Stimulated activated CD8-positive, alpha-beta memory T cell treated with anti-CD3 and anti-CD28 coated beads, Interleukin-15, amount 100 ng/mL, for 48 hours (primary cell): ENCODE data around the gene COG8.
A peak's percentile ranks its signal among the peaks of the same experiment; 100 is the strongest.
"Not testable (repeated sequence)": the region's sequence is repeated elsewhere in the genome, so short reads cannot be mapped to it uniquely, and the experiment has no call there.

Experiments used
- DNase-seq, 2 donors: peaks; one replicate each; pipeline ENCODE4 v3.0.0-alpha.2; 2020; ENCODE audit warnings: low read depth in 2 of 2

The COG8 gene, protein sequence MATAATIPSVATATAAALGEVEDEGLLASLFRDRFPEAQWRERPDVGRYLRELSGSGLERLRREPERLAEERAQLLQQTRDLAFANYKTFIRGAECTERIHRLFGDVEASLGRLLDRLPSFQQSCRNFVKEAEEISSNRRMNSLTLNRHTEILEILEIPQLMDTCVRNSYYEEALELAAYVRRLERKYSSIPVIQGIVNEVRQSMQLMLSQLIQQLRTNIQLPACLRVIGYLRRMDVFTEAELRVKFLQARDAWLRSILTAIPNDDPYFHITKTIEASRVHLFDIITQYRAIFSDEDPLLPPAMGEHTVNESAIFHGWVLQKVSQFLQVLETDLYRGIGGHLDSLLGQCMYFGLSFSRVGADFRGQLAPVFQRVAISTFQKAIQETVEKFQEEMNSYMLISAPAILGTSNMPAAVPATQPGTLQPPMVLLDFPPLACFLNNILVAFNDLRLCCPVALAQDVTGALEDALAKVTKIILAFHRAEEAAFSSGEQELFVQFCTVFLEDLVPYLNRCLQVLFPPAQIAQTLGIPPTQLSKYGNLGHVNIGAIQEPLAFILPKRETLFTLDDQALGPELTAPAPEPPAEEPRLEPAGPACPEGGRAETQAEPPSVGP

GRCh38 chr16:69339289-69340094, at the start of gene COG8, which contains the start of gene NIP7:
Gene COG8, minus strand, starts transcription at chr16:69339564. Its CDS starts 12 bp downstream, at chr16:69339552.
Gene NIP7, plus strand, starts transcription at chr16:69339772. Its CDS starts 58 bp downstream, at chr16:69339830.
- peak; percentile 87 to 88 for DNase-seq

GRCh38 chr16:69386596-69386995, 47.2 kb upstream of the COG8 start:
- DNase-seq = no peak

GRCh38 chr16:69384974-69385373, 45.6 kb upstream of the COG8 start:
- DNase-seq = no peak

- no peak for DNase-seq
Observed at GRCh38 chr16:69382421-69382820, 43.1 kb upstream of the COG8 start.

- DNase-seq = no peak
Observed at GRCh38 chr16:69381231-69381630, 41.9 kb upstream of the COG8 start.

DNA sequence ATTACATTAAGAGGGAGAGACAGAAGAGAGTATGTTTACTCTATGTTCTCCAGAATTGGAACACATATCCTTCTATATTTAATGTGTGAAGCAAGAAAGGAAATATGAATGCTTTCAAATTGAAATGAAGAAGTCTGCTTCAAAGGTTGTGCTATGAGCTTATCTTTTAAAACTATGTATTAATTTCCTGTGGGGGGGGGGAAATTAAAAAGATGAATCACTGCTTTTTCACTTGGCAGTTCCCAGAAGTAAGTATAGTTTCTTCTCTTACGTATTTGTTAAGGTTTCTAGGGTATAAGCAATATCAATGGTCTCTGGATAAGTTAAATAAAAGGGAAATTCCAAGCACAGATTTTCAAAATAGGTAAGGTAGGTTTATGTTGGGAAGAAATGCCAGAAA, 39.4 kb upstream of the COG8 start:
- DNase-seq = no peak

DNA sequence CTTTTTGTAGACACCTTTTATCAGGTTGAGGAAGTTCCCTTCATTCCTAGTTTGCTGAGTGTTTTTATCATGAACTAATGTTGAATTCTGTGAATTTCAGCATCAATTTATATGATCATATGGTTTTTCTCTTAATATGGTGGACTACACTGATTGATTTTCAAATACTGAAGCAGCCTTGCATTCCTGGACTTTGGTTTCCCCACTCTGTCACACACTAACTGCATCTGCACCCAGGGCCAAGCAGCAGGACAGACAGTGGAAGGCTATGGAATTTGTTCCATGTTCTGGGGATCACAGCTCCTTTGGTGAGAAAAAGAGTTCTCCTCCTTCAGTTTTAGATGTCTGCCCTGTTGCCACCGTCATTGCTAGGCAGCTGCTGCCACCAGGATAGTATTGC, 38.7 kb upstream of the COG8 start:
- DNase-seq = no peak

DNA sequence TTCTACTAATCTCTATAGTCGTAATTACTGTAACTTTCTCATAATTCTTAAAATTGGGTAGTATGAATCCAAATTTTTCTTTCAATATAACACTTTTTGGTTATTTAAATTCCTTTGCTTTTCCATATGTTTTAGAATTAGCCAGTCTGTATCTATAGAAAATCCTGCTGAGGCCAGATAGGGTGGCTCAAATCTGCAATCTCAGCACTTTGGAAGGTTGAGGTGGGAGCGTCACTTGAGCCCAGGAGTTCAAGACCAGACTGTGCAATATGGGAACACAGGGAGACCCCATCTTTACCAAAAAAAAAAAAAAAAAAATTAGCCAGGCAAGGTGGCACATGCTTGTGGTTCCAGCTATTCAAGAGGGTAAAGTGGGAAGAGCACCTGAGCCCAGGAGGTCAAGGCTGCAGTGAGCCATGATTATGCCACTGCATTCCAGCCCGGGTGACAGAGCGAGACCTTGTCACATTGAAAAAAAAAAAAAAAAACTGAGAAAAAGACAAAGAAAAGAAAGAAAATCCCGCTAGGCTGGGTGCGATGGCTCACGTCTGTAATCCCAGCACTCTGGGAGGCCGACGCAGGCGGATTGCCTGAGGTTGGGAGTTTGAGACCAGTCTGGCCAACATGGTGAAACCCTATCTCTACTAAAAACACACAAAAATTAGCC, 37.2 kb upstream of the COG8 start:
- DNase-seq = no peak

GRCh38 chr16:69373019-69373418, 33.7 kb upstream of the COG8 start:
- no peak for DNase-seq

DNA sequence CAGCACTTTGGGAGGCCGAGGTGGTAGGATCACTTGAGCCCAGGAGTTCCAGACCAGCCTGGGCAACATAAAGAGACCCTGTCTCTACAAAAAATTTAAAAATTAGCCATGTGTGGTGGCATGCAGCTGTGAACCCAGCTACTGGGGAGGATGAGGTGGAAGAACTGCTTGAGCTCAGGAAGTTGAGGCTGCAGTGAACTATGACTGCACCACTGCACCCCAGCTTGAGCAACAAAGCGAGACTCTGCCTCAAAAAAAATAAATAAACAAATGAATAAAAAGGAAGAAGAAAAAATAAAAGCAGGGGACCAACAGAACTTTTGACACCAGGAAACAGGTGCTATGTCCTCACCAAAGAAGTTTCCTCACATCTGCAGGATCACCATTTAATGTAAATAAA, 32.2 kb upstream of the COG8 start:
- DNase-seq = no peak

DNA sequence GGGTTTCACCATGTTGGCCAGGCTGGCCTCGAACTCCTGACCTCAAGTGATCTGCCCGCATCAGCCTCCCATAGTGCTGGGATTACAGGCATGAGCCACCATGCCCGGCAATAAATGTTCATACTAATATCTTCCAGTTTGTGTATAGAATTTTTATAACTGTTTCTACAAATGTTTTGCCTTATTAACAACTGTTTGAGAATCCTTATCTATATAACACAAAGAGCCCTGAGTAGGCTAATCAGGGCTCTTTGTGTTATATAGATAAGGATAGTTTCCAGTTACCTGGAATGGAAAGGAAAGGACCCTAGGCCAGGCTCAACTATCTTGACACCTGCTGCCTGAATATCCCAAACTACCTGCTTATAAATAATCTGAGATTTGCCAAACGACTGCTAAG, 29.5 kb upstream of the COG8 start:
- no peak for DNase-seq

GRCh38 chr16:69367980-69368379, 28.6 kb upstream of the COG8 start:
- DNase-seq = no peak

GRCh38 chr16:69366431-69366830, 27.1 kb upstream of the COG8 start:
- DNase-seq = no peak

GRCh38 chr16:69365901-69366300, 26.5 kb upstream of the COG8 start:
- DNase-seq = no peak

DNA sequence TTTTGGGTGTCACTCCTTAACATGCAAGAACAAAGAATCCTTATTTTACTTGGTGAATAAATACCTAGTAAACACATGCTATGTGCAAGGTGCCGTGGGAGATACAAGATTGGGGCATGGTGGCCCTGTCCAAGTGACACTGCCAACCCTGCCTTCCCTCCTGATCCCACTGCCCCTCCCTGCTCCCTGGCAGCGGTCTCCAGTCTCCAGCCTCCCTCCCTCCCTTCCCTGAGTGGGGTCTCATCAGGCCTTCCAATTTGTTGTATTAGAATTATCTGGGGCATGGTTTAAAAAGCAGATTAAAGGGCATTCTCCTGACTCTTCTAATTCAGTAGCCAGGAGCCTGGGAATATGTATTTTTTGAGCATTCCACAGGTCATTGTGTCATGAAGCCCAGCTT, 24.7 kb upstream of the COG8 start:
- no peak for DNase-seq

DNA sequence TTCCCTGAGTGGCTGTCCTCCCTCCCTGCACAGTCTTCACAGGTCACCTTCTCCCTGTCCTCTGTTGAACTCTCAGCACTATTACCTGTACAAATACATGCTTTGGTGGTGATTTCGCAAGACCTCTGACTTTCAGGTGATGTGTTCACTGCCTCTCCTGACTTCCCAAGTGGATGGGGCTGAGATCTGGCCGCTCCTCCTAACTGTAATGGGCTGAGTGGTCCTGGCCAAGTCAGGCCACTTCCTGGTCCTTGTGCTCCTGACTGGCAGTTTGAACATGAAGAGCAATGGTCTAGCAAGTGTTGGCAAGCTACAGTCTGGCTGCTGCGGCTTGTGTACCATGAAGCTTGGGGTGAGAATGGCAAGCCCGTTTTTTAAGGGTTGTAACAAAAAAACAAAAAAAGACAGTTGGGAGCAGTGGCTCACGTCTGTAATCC, 23.9 kb upstream of the COG8 start:
- no peak for DNase-seq

GRCh38 chr16:69360070-69360469, 20.7 kb upstream of the COG8 start:
- not testable (repeated sequence) for DNase-seq

DNA sequence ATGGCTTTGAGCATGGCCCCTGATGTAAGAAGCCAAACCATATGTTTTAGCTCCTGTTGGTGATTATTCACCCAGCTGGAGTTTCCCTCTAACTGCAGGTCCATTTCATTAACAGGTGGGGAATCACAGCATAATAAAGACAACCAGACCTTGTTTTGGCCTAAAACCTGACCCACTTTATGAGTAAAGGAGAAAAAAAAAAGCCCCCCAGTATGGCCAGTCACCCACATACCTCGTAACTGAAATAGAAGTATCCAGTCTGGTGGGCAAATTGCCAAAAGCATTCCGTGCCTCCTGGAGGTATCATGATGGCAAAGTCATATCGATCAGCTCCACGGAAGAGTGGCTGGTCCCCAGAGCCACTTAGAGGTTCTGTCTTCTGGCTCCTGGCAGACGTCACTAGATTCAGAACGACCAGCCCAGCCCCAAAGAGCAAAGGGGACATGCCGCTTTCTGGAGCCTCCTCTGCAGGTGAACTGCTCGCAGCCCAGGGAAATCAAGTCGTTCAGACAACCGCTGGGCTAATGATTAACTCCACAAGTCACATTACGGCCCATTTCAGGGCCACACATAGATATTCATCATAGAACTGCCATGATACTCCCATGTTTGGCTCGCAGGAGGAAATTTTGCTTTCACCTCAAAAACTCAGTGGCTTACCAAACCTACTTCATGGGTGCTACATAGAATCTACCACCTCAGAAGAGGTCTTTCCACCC, 12.1 kb upstream of the COG8 start, which contains the start of gene TMED6:
Gene TMED6 (minus strand): TSS at position 478 of the 719 bp plus-strand sequence. CDS start 33 bp downstream, at position 445.
- DNase-seq = no peak

DNA sequence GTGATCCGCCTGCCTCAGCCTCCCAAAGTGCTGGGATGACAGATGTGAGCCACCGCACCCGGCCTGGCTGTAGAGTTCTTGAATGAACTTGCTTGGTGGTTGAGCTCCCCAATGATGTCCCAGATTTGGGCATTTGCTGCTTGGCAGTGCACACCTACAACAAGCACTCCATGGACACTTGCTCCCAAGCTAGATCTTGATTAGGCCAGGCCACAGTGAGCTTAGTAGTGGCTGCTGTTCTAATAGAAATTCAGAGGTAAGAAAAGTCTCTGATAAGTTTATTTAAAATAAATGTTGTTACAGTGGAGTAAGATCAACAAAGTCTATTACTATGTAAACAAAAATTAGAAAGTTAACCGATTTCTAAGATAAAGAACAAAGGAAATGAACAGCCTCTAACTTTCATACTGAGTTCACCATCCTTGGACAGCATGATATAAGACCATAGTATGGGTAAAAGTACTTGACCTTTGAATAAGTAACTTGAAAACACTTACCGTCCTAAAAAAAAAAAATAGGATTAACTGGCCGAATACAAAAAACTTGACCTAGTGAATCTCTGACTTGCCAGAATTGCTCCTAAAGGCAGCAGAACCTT, 11.3 kb upstream of the COG8 start:
- no peak for DNase-seq

- DNase-seq = no peak
Observed at GRCh38 chr16:69349536-69349935, 10.2 kb upstream of the COG8 start.

- DNase-seq = no peak
Observed at GRCh38 chr16:69348222-69348621, 8.9 kb upstream of the COG8 start.
